HepG2 (cell line): ENCODE measurements around the gene ABCA8. TPM values are rescaled to one million over a fixed set of nuclear protein-coding genes. Genes with fewer than 3 reads are reported as not detected.
A peak's percentile ranks its signal among the peaks of the same experiment; 100 is the strongest.

ENCODE experiments used
- CBX2 ChIP-seq, 2 experiments: fragments of 200-600 bp in 1 of 2; sonication (generic); formaldehyde crosslinking in 1 of 2; IDR thresholded peaks; 2 replicates each; pipeline versions ENCODE4 v1.7.0 to v1.8.1; 2018 to 2022; ENCODE audit warnings: low read depth in 2 of 2, low read length in 1 of 2, mild to moderate bottlenecking in 1 of 2, missing genetic modification reagents in 1 of 2
- DMAP1 ChIP-seq: IDR thresholded peaks from 2 replicates; pipeline ENCODE4 v1.6.1; 2016
- EED ChIP-seq: sonication (generic); formaldehyde crosslinking; IDR thresholded peaks from 2 replicates; pipeline ENCODE4 v1.5.0; 2020; ENCODE audit warnings: mild to moderate bottlenecking, missing genetic modification reagents
- ESRRA ChIP-seq: sonication (generic); formaldehyde crosslinking; IDR thresholded peaks from 2 replicates; pipeline ENCODE4 v1.5.1; 2020; ENCODE audit warnings: mild to moderate bottlenecking, low read depth, missing genetic modification reagents
- FOXC1 ChIP-seq: sonication (generic); formaldehyde crosslinking; IDR thresholded peaks from 2 replicates; pipeline ENCODE4 v1.8.0; 2022; ENCODE audit warnings: mild to moderate bottlenecking, missing genetic modification reagents, borderline replicate concordance
- IRF2 ChIP-seq: IDR thresholded peaks from 2 replicates; pipeline ENCODE4 v1.6.1; 2018; ENCODE audit warnings: missing genetic modification reagents, missing compliant biosample characterization
- MEF2D ChIP-seq: sonication (generic); formaldehyde crosslinking; IDR thresholded peaks from 2 replicates; pipeline ENCODE4 v1.5.1; 2020; ENCODE audit warnings: mild to moderate bottlenecking, missing genetic modification reagents
- NFYB ChIP-seq: sonication (generic); formaldehyde crosslinking; IDR thresholded peaks from 2 replicates; pipeline ENCODE4 v1.4.0; 2020; ENCODE audit warnings: missing genetic modification reagents
- POLR2G ChIP-seq: fragments of 200-400 bp; formaldehyde crosslinking; IDR thresholded peaks from 2 replicates; pipeline ENCODE4 v1.6.1; 2018; ENCODE audit warnings: mild to moderate bottlenecking, low read depth, low read length, moderate library complexity
- ZMYM3 ChIP-seq: sonication (generic); formaldehyde crosslinking; IDR thresholded peaks from 2 replicates; pipeline ENCODE4 v1.5.1; 2020; ENCODE audit warnings: mild to moderate bottlenecking, missing genetic modification reagents
- ZNF547 ChIP-seq: sonication (generic); formaldehyde crosslinking; IDR thresholded peaks from 2 replicates; pipeline ENCODE4 v1.5.1; 2020; ENCODE audit warnings: mild to moderate bottlenecking, missing genetic modification reagents
- ZNF556 ChIP-seq: sonication (generic); formaldehyde crosslinking; IDR thresholded peaks from 2 replicates; pipeline ENCODE4 v1.4.0; 2020; ENCODE audit warnings: mild to moderate bottlenecking, missing genetic modification reagents, borderline replicate concordance
- ZNF558 ChIP-seq: sonication (generic); formaldehyde crosslinking; IDR thresholded peaks from 2 replicates; pipeline ENCODE4 v1.9.0; 2022; ENCODE audit warnings: mild to moderate bottlenecking, missing genetic modification reagents, borderline replicate concordance
- ZNF670 ChIP-seq: sonication (generic); formaldehyde crosslinking; IDR thresholded peaks from 2 replicates; pipeline ENCODE4 v1.8.0; 2022; ENCODE audit warnings: mild to moderate bottlenecking, missing genetic modification reagents, borderline replicate concordance
- ZNF781 ChIP-seq: sonication (generic); formaldehyde crosslinking; IDR thresholded peaks from 2 replicates; pipeline ENCODE4 v1.5.1; 2020; ENCODE audit warnings: borderline replicate concordance, mild to moderate bottlenecking, missing genetic modification reagents; ENCODE audit errors: not compliant biosample characterization
- ZSCAN20 ChIP-seq: sonication (generic); formaldehyde crosslinking; IDR thresholded peaks from 2 replicates; pipeline ENCODE4 v1.4.0; 2020; ENCODE audit warnings: missing genetic modification reagents, mild to moderate bottlenecking, borderline replicate concordance
- polyA plus RNA-seq, 8 experiments: library from polyadenylated mRNA; depleted of rRNA in 3 of 8; stranded (reverse) in 7 of 8; unstranded in 1 of 8; fragments of >200 nt; fragmentation: Illumina TruSeq in 4 of 8; extraction: Trizol in 4 of 8; gene quantifications; 2 replicates each; pipeline versions ENCODE4 v1.2.1 to v1.2.3, GENCODE V29; 2011 to 2016; ENCODE audit warnings: low read depth in 4 of 8, missing spikeins in 1 of 8, mixed read lengths in 1 of 8; ENCODE audit not compliant: insufficient read depth in 1 of 8
- total RNA-seq, 5 experiments: library from RNA; depleted of rRNA; stranded (reverse); fragments of >200 nt; fragmentation: Illumina TruSeq; extraction: Trizol; gene quantifications; 2 replicates each; pipeline ENCODE4 v1.2.3, GENCODE V29; 2016; ENCODE audit warnings: low read depth in 1 of 5
- TF ChIP-seq, protein P1 (sequence below): IDR thresholded peaks from 2 replicates; pipeline ENCODE4 v1.6.1; 2016; ENCODE audit warnings: missing compliant biosample characterization, missing genetic modification reagents, borderline replicate concordance
- TF ChIP-seq, protein P2 (sequence below), 2 experiments: IDR thresholded peaks; 2 replicates each; pipeline ENCODE4 v1.6.1; 2011 to 2012; ENCODE audit warnings: low read length in 2 of 2, borderline replicate concordance in 1 of 2, low read depth in 1 of 2, mild to moderate bottlenecking in 1 of 2, moderate library complexity in 1 of 2
- TF ChIP-seq, protein P3 (sequence below): sonication (generic); formaldehyde crosslinking; IDR thresholded peaks from 2 replicates; pipeline ENCODE4 v1.4.0; 2020; ENCODE audit warnings: mild to moderate bottlenecking, missing genetic modification reagents
- TF ChIP-seq, protein P4 (sequence below): sonication (generic); formaldehyde crosslinking; IDR thresholded peaks from 2 replicates; pipeline ENCODE4 v1.8.1; 2023; ENCODE audit warnings: mild to moderate bottlenecking, moderate library complexity, missing genetic modification reagents

Gene ABCA8
- total and polyA plus RNA-seq, 2 of the 13 experiments (the other 11 are each of a cell fraction or from before 2014, with no cell fraction given): 0.05 to 0.18 TPM

DNA sequence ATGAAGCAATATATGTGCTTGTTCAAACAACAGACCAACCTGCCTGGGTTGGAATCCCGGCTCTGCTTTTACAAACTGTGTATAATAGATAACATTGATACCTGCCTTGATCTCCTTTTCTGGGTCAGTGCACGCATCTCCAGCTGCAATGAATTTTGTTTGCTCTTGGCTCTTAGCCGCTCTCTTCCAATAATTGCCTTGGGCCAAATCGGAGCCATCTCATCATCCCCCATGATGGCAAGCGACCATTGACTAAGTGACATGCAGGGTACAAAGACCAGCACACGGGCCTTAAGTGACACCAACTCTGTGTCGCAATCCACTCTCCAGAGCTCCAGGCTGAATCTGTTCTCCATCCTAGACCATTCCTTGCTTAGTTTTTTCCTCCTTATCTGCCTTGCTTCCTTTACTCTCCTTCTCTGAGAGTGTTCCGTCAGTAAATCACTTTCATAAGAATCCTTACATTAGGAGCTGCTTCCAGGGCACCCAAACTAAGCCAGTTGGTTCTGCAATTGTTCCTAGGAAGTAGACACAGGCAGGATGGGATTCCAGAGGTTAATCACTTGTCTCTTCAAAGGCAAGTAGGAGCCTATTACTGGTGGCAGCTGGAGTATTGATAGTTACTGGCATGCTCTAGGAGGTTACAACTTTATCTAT, 134.2 kb downstream of the ABCA8 start (continued):
- TF ChIP-seq FOXC1 (CRISPR knock-in tag) (peak; percentile 43; the same call in 1 of the 2 replicates), NFYB (CRISPR knock-in tag) (no peak), IRF2 (CRISPR knock-in tag) (peak; percentile 76), DMAP1 (CRISPR knock-in tag) (peak; percentile 50), MEF2D (peak; percentile 85), EED (CRISPR knock-in tag) (0 out of 2 replicates have a peak, but pooled peaks have one; percentile 40), ZNF670 (CRISPR knock-in tag) (0 out of 2 replicates have a peak, but pooled peaks have one; percentile 23), ZNF547 (peak; percentile 82; the same call in 1 of the 2 replicates), CBX2 (IDR thresholded peaks at IDR 0.05; ENCODE audit: low read depth, low read length) (no peak), CBX2 (CRISPR knock-in tag; IDR thresholded peaks at IDR 0.05; ENCODE audit: low read depth) (no peak), ZNF556 (CRISPR knock-in tag) (peak; percentile 97; the same call in 1 of the 2 replicates), POLR2G (peak; percentile 80), ESRRA (CRISPR knock-in tag) (peak; percentile 81), ZNF781 (CRISPR knock-in tag) (peak; percentile 91), ZSCAN20 (CRISPR knock-in tag) (peak; percentile 82; the same call in 1 of the 2 replicates), ZMYM3 (peak; percentile 90), ZNF558 (CRISPR knock-in tag) (no peak)
- TF ChIP-seq, protein P1, sequence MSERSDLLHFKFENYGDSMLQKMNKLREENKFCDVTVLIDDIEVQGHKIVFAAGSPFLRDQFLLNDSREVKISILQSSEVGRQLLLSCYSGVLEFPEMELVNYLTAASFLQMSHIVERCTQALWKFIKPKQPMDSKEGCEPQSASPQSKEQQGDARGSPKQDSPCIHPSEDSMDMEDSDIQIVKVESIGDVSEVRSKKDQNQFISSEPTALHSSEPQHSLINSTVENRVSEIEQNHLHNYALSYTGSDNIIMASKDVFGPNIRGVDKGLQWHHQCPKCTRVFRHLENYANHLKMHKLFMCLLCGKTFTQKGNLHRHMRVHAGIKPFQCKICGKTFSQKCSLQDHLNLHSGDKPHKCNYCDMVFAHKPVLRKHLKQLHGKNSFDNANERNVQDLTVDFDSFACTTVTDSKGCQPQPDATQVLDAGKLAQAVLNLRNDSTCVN (CRISPR knock-in tag): peak; percentile 91
- TF ChIP-seq, protein P2, sequence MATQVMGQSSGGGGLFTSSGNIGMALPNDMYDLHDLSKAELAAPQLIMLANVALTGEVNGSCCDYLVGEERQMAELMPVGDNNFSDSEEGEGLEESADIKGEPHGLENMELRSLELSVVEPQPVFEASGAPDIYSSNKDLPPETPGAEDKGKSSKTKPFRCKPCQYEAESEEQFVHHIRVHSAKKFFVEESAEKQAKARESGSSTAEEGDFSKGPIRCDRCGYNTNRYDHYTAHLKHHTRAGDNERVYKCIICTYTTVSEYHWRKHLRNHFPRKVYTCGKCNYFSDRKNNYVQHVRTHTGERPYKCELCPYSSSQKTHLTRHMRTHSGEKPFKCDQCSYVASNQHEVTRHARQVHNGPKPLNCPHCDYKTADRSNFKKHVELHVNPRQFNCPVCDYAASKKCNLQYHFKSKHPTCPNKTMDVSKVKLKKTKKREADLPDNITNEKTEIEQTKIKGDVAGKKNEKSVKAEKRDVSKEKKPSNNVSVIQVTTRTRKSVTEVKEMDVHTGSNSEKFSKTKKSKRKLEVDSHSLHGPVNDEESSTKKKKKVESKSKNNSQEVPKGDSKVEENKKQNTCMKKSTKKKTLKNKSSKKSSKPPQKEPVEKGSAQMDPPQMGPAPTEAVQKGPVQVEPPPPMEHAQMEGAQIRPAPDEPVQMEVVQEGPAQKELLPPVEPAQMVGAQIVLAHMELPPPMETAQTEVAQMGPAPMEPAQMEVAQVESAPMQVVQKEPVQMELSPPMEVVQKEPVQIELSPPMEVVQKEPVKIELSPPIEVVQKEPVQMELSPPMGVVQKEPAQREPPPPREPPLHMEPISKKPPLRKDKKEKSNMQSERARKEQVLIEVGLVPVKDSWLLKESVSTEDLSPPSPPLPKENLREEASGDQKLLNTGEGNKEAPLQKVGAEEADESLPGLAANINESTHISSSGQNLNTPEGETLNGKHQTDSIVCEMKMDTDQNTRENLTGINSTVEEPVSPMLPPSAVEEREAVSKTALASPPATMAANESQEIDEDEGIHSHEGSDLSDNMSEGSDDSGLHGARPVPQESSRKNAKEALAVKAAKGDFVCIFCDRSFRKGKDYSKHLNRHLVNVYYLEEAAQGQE (IDR thresholded peaks at IDR 0.05; ENCODE audit: borderline replicate concordance in 1 of 2, low read depth in 1 of 2, low read length in 2 of 2): peak in 1 of 2 experiments; percentile 55; a peak in 2 of 4 replicates
- TF ChIP-seq, protein P3, sequence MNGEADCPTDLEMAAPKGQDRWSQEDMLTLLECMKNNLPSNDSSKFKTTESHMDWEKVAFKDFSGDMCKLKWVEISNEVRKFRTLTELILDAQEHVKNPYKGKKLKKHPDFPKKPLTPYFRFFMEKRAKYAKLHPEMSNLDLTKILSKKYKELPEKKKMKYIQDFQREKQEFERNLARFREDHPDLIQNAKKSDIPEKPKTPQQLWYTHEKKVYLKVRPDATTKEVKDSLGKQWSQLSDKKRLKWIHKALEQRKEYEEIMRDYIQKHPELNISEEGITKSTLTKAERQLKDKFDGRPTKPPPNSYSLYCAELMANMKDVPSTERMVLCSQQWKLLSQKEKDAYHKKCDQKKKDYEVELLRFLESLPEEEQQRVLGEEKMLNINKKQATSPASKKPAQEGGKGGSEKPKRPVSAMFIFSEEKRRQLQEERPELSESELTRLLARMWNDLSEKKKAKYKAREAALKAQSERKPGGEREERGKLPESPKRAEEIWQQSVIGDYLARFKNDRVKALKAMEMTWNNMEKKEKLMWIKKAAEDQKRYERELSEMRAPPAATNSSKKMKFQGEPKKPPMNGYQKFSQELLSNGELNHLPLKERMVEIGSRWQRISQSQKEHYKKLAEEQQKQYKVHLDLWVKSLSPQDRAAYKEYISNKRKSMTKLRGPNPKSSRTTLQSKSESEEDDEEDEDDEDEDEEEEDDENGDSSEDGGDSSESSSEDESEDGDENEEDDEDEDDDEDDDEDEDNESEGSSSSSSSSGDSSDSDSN (CRISPR knock-in tag): peak; percentile 65
- TF ChIP-seq, protein P4, sequence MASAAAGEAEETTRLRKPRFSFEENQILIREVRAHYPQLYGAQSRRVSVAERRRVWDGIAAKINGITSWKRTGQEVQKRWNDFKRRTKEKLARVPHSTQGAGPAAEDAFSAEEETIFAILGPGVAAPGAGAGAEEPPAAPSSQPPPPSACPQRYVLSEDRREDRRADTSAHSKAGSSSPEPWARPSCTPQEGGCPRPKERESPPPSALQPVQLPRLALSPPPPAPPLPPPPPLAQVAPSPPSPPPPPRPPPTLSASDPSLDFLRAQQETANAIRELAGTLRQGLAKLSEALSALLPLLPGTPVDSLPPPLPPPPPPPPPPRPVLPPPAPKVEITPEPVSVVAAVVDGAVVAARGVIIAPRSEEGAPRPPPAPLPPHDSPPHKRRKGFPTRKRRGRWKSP (CRISPR knock-in tag): peak; percentile 22; the same call in 1 of the 2 replicates
